IPS DF 4.7 (cell line): ENCODE measurements around the gene MTAP.

Source experiments
- DNase-seq: peaks from one replicate; pipeline ENCODE4 v3.0.0-alpha.2; 2013; ENCODE audit warnings: low spot score; ENCODE audit errors: extremely low read depth

MTAP gene

GRCh38 chr9:21802418-21803000 lies at the start of gene MTAP:
TSS of gene MTAP (plus strand) at chr9:21802636. CDS start at chr9:21802749, 113 bp downstream.
- no peak for DNase-seq

- no peak for DNase-seq
Observed at GRCh38 chr9:21753523-21753922, 48.9 kb upstream of the MTAP start.

- no peak for DNase-seq
Observed at GRCh38 chr9:21754741-21755140, 47.7 kb upstream of the MTAP start.

GRCh38 chr9:21758540-21758939 lies 43.9 kb upstream of the MTAP start:
- DNase-seq = no peak

GRCh38 chr9:21761309-21761901 lies 41.0 kb upstream of the MTAP start:
- no peak for DNase-seq

GRCh38 chr9:21762064-21762463 lies 40.4 kb upstream of the MTAP start:
- no peak for DNase-seq

- no peak for DNase-seq
Observed at GRCh38 chr9:21764846-21765245, 37.6 kb upstream of the MTAP start.

GRCh38 chr9:21766096-21766495 lies 36.3 kb upstream of the MTAP start:
- DNase-seq = no peak

- no peak for DNase-seq
Observed at GRCh38 chr9:21770871-21771560, 31.4 kb upstream of the MTAP start.

- no peak for DNase-seq
Observed at GRCh38 chr9:21777701-21778100, 24.7 kb upstream of the MTAP start.

GRCh38 chr9:21778304-21778703 lies 24.1 kb upstream of the MTAP start:
- DNase-seq = no peak

GRCh38 chr9:21779397-21779796 lies 23.0 kb upstream of the MTAP start:
- no peak for DNase-seq

GRCh38 chr9:21781656-21782055 lies 20.8 kb upstream of the MTAP start:
- no peak for DNase-seq

GRCh38 chr9:21782205-21782604 lies 20.2 kb upstream of the MTAP start:
- DNase-seq = no peak

- no peak for DNase-seq
Observed at GRCh38 chr9:21788752-21789151, 13.7 kb upstream of the MTAP start.

- no peak for DNase-seq
Observed at GRCh38 chr9:21789541-21790037, 12.8 kb upstream of the MTAP start.

GRCh38 chr9:21795483-21795882 lies 7.0 kb upstream of the MTAP start:
- no peak for DNase-seq

GRCh38 chr9:21796768-21797167 lies 5.7 kb upstream of the MTAP start:
- DNase-seq = no peak

GRCh38 chr9:21800931-21801682 lies 1.3 kb upstream of the MTAP start:
- no peak for DNase-seq

GRCh38 chr9:21801683-21802417 lies 586 bp upstream of the MTAP start:
- no peak for DNase-seq

GRCh38 chr9:21803649-21804048 lies 1.2 kb downstream of the MTAP start:
- no peak for DNase-seq
